ENCODE measurements around the gene GOLGA8S.
"Not testable (repeated sequence)": the region's sequence is repeated elsewhere in the genome, so short reads cannot be mapped to it uniquely, and the experiment has no call there.

DNA sequence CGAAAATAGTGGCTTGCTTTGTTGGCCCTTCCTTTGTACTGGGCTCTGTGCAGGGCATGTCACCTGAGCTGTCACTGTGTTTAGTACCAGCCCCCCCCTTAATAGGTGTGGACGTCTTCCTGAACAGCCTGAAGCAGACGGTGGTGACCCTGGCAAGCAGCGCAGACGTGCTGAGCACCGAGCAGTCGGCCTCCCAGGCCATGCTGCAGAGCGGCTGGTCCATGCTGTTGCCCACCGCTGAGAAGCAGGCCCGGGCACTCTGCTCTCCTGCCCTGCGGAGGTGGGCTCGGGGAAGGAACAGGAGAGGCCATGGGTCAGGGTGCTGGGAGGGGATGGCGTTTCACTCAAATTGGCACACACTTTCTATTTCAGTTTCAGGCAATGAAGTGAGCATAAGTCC lies 43.3 kb upstream of the GOLGA8S start:
- TF ChIP-seq, protein P1, sequence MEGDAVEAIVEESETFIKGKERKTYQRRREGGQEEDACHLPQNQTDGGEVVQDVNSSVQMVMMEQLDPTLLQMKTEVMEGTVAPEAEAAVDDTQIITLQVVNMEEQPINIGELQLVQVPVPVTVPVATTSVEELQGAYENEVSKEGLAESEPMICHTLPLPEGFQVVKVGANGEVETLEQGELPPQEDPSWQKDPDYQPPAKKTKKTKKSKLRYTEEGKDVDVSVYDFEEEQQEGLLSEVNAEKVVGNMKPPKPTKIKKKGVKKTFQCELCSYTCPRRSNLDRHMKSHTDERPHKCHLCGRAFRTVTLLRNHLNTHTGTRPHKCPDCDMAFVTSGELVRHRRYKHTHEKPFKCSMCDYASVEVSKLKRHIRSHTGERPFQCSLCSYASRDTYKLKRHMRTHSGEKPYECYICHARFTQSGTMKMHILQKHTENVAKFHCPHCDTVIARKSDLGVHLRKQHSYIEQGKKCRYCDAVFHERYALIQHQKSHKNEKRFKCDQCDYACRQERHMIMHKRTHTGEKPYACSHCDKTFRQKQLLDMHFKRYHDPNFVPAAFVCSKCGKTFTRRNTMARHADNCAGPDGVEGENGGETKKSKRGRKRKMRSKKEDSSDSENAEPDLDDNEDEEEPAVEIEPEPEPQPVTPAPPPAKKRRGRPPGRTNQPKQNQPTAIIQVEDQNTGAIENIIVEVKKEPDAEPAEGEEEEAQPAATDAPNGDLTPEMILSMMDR (IDR thresholded peaks at IDR 0.05): not testable (repeated sequence)
- TF ChIP-seq POLR2A (IDR thresholded peaks at IDR 0.05): not testable (repeated sequence)
